Panc1 (cell line): Measurements from ENCODE around the gene SLC39A12. TPM values are rescaled to one million over a fixed set of nuclear protein-coding genes. Genes with fewer than 3 reads are reported as not detected.

Experiments
- ATAC-seq: fragments of 200-7000 bp; cut with Tn5 transposase; 2 replicates; pipeline ENCODE4 v1.9.1; 2020; ENCODE audit warnings: mild to moderate bottlenecking, moderate library complexity
- BruUV-seq: library from RNA; stranded (reverse); fragments of 400-500 nt; replicated peaks from 2 replicates; lab custom pipeline; 2021; lab: Mats Ljungman, UMichigan
- CTCF ChIA-PET: fragments of 300-600 bp; sonication (Branson Sonifier 250); formaldehyde crosslinking; loops from one replicate; lab custom pipeline; 2022; ENCODE audit warnings: antibody characterized with exemption; lab: Charles Lee
- POLR2A ChIA-PET: fragments of 300-600 bp; sonication (Branson Sonifier 250); formaldehyde crosslinking; loops from one replicate; lab custom pipeline; 2022; ENCODE audit warnings: antibody characterized with exemption; lab: Charles Lee
- DNase-seq: peaks from one replicate; pipeline ENCODE4 v3.0.0-alpha.2; 2010; ENCODE audit warnings: low read depth, low spot score
- H3K27ac ChIP-seq: 2 replicates; pipeline ENCODE4 v1.5.1; 2011; ENCODE audit warnings: mild to moderate bottlenecking, low read length, inconsistent platforms
- H3K27me3 ChIP-seq: fragments of 200-500 bp; sonication (Bioruptor generic); 2 replicates; pipeline ENCODE4 v1.6.0; 2014; ENCODE audit warnings: low read length, inconsistent platforms; ENCODE audit not compliant: control insufficient read depth, insufficient read depth
- H3K36me3 ChIP-seq: fragments of 200-500 bp; sonication (Bioruptor generic); 2 replicates; pipeline ENCODE4 v1.5.1; 2014; ENCODE audit warnings: inconsistent platforms, mild to moderate bottlenecking, low read length, moderate library complexity; ENCODE audit not compliant: control insufficient read depth, insufficient read depth
- H3K4me1 ChIP-seq: 2 replicates; pipeline ENCODE4 v1.5.1; 2011; ENCODE audit warnings: inconsistent platforms, mild to moderate bottlenecking, low read length, moderate library complexity; ENCODE audit not compliant: control insufficient read depth, insufficient read depth
- H3K4me3 ChIP-seq, 2 experiments: 2 replicates each; pipeline ENCODE4 v1.5.1; 2011 to 2012; ENCODE audit warnings: low read depth in 2 of 2, low read length in 2 of 2, mild to moderate bottlenecking in 2 of 2, inconsistent platforms in 1 of 2, moderate library complexity in 1 of 2
- H3K9me3 ChIP-seq: fragments of 200-500 bp; sonication (Bioruptor generic); 2 replicates; pipeline ENCODE4 v1.5.1; 2014; ENCODE audit warnings: low read depth, mild to moderate bottlenecking, inconsistent platforms, low read length, moderate library complexity; ENCODE audit not compliant: control insufficient read depth, insufficient read depth
- POLR2AphosphoS5 ChIP-seq: IDR thresholded peaks from 2 replicates; pipeline ENCODE4 v1.6.1; 2012; ENCODE audit warnings: mild to moderate bottlenecking, low read depth, low read length, moderate library complexity
- SIN3A ChIP-seq: IDR thresholded peaks from 2 replicates; pipeline ENCODE4 v1.6.1; 2012; ENCODE audit warnings: low read depth, mild to moderate bottlenecking, low read length, moderate library complexity, borderline replicate concordance; ENCODE audit not compliant: insufficient read depth
- TCF7L2 ChIP-seq: IDR thresholded peaks from 2 replicates; pipeline ENCODE4 v1.6.1; 2011; ENCODE audit warnings: mild to moderate bottlenecking, low read depth, low read length, inconsistent platforms
- in situ Hi-C: cut with HindIII; loops from 2 replicates; pipeline ENCODE4 v1.10.0; 2016; ENCODE audit warnings: low sequenced_read_pairs, low pct_unique_long_range_greater_than_20kb
- intact Hi-C: fragments of 100-400 bp; cut with micrococcal nuclease; formaldehyde crosslinking; loops from one replicate; pipeline ENCODE4 v1.10.0; 2022; ENCODE audit not compliant: unreplicated experiment
- total RNA-seq: library from RNA; stranded (reverse); gene quantifications from one replicate; pipeline ENCODE4 v1.2.1, GENCODE V29; 2021; ENCODE audit not compliant: unreplicated experiment
- TF ChIP-seq, protein P1 (sequence below): fragments of 450-650 bp; IDR thresholded peaks from 2 replicates; pipeline ENCODE4 v1.5.1; 2017; ENCODE audit warnings: mild to moderate bottlenecking
- TF ChIP-seq, protein P2 (sequence below), 2 experiments: IDR thresholded peaks; 2 replicates each; pipeline ENCODE4 v1.6.1; 2011 to 2012; ENCODE audit warnings: low read depth in 2 of 2, control low read depth in 1 of 2, low read length in 1 of 2, mild to moderate bottlenecking in 1 of 2, moderate library complexity in 1 of 2; ENCODE audit not compliant: insufficient read depth in 1 of 2

The SLC39A12 gene
- total RNA-seq, 1 experiment from 2014 or later: not detected

DNA sequence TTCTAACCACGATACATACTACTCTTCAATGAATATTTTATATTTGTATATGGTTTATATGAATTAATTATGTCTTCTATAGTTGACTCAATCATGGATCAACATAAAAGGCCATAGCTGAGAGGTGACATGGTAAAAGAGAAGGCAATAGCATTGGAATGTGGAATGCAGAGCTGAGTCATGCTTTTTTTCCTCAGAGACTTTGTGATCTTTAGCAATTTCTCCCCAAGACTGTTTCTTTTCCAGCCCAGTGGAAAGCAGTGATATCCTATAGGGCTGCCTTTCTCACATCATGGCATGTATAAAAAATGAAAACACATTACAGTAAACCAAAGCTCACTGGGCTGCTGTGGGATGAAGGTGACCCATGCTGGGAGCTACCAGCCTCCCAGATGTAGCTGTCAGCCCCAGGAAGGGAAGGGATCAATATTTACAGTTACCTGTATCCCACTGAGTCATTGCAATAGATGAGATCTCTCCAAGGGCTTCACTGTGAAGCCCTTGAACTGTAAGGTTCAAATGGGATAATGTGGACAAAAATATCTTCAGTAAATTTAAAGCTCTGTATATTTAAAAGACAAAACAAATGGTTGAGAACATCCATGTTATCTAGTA is 30.2 kb downstream of the SLC39A12 start:
- Histone ChIP-seq H3K27me3 (no peaks in the 10 kb centered on the region), H3K4me1 (no peaks in the 10 kb centered on the region), H3K27ac (no peak overlapping the region), H3K9me3 (no peaks in the 10 kb centered on the region), H3K4me3 (no peak overlapping the region), H3K36me3 (no peaks in the 10 kb centered on the region)
- no TSS peak for BruUV-seq
- TF ChIP-seq POLR2AphosphoS5: no peak
- no peak for TF ChIP-seq SIN3A
- TF ChIP-seq, protein P1, sequence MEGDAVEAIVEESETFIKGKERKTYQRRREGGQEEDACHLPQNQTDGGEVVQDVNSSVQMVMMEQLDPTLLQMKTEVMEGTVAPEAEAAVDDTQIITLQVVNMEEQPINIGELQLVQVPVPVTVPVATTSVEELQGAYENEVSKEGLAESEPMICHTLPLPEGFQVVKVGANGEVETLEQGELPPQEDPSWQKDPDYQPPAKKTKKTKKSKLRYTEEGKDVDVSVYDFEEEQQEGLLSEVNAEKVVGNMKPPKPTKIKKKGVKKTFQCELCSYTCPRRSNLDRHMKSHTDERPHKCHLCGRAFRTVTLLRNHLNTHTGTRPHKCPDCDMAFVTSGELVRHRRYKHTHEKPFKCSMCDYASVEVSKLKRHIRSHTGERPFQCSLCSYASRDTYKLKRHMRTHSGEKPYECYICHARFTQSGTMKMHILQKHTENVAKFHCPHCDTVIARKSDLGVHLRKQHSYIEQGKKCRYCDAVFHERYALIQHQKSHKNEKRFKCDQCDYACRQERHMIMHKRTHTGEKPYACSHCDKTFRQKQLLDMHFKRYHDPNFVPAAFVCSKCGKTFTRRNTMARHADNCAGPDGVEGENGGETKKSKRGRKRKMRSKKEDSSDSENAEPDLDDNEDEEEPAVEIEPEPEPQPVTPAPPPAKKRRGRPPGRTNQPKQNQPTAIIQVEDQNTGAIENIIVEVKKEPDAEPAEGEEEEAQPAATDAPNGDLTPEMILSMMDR: no peak
- no peak for TF ChIP-seq TCF7L2
- TF ChIP-seq, protein P2, sequence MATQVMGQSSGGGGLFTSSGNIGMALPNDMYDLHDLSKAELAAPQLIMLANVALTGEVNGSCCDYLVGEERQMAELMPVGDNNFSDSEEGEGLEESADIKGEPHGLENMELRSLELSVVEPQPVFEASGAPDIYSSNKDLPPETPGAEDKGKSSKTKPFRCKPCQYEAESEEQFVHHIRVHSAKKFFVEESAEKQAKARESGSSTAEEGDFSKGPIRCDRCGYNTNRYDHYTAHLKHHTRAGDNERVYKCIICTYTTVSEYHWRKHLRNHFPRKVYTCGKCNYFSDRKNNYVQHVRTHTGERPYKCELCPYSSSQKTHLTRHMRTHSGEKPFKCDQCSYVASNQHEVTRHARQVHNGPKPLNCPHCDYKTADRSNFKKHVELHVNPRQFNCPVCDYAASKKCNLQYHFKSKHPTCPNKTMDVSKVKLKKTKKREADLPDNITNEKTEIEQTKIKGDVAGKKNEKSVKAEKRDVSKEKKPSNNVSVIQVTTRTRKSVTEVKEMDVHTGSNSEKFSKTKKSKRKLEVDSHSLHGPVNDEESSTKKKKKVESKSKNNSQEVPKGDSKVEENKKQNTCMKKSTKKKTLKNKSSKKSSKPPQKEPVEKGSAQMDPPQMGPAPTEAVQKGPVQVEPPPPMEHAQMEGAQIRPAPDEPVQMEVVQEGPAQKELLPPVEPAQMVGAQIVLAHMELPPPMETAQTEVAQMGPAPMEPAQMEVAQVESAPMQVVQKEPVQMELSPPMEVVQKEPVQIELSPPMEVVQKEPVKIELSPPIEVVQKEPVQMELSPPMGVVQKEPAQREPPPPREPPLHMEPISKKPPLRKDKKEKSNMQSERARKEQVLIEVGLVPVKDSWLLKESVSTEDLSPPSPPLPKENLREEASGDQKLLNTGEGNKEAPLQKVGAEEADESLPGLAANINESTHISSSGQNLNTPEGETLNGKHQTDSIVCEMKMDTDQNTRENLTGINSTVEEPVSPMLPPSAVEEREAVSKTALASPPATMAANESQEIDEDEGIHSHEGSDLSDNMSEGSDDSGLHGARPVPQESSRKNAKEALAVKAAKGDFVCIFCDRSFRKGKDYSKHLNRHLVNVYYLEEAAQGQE (IDR thresholded peaks at IDR 0.05; ENCODE audit: insufficient read depth in 1 of 2, low read depth in 2 of 2, low read length in 1 of 2): no peak
- in situ Hi-C loops: no loop called here
- CTCF ChIA-PET: no interaction called here
- intact Hi-C loops: no loop called here
- DNase-seq: no peak
- POLR2A ChIA-PET: no interaction called here
- no peak for ATAC-seq

- Histone ChIP-seq H3K4me1 (no peaks in the 10 kb centered on the region), H3K36me3 (no peaks in the 10 kb centered on the region), H3K9me3 (no peaks in the 10 kb centered on the region), H3K4me3 (no peak overlapping the region), H3K27me3 (no peaks in the 10 kb centered on the region), H3K27ac (no peak overlapping the region)
- ATAC-seq: no peak
- ChIA-PET CTCF (no interaction called here), POLR2A (no interaction called here)
- TF ChIP-seq, protein P1: no peak
- TF ChIP-seq POLR2AphosphoS5 (no peak), SIN3A (no peak), TCF7L2 (no peak)
- TF ChIP-seq, protein P2 (IDR thresholded peaks at IDR 0.05; ENCODE audit: insufficient read depth in 1 of 2, low read depth in 2 of 2, low read length in 1 of 2): no peak
- DNase-seq: no peak
- intact Hi-C loops: no loop called here
- in situ Hi-C loops: no loop called here
- BruUV-seq: no TSS peak
Measured at GRCh38 chr10:17984056-17984455, 32.3 kb downstream of the SLC39A12 start.
